Naive B cell (primary cell): Measurements from ENCODE around the gene HIP1R. TPM values are rescaled to one million over a fixed set of nuclear protein-coding genes. Genes with fewer than 3 reads are reported as not detected.
A peak's percentile ranks its signal among the peaks of the same experiment; 100 is the strongest.

ENCODE experiments used
- ATAC-seq, 2 donors: fragments of 150-1000 bp; cut with Tn5 transposase; 2 replicates each; pipeline ENCODE4 v1.10.0; 2021; ENCODE audit warnings: low read depth in 2 of 2, mild to moderate bottlenecking in 2 of 2, moderate library complexity in 2 of 2
- DNase-seq: peaks from one replicate; pipeline ENCODE4 v3.0.0; 2022
- H3K27ac Mint-ChIP-seq, 6 donors: one replicate each; pipeline ENCODE4 v1.8.0; 2020 to 2022; ENCODE audit warnings: mild to moderate bottlenecking in 6 of 6, mixed read lengths in 6 of 6, moderate library complexity in 5 of 6, inconsistent platforms in 2 of 6
- H3K27me3 Mint-ChIP-seq, 3 donors: one replicate each; pipeline ENCODE4 v1.8.0; 2021 to 2022; ENCODE audit warnings: mixed read lengths in 3 of 3, mild to moderate bottlenecking in 1 of 3
- H3K36me3 Mint-ChIP-seq, 2 donors: one replicate each; pipeline ENCODE4 v1.8.0; 2020 to 2022; ENCODE audit warnings: mixed read lengths in 2 of 2, inconsistent platforms in 1 of 2, mild to moderate bottlenecking in 1 of 2
- H3K4me1 Mint-ChIP-seq, 3 donors: one replicate each; pipeline ENCODE4 v1.8.0; 2020 to 2022; ENCODE audit warnings: mixed read lengths in 3 of 3, inconsistent platforms in 1 of 3, mild to moderate bottlenecking in 1 of 3, moderate library complexity in 1 of 3
- H3K4me3 Mint-ChIP-seq, 8 donors: one replicate each; pipeline ENCODE4 v1.8.0; 2020 to 2022; ENCODE audit warnings: mild to moderate bottlenecking in 8 of 8, mixed read lengths in 8 of 8, moderate library complexity in 8 of 8, inconsistent platforms in 2 of 8
- H3K9me3 Mint-ChIP-seq, 7 donors: one replicate each; pipeline ENCODE4 v1.8.0; 2020 to 2022; ENCODE audit warnings: mixed read lengths in 7 of 7, mild to moderate bottlenecking in 5 of 7, inconsistent platforms in 2 of 7, moderate library complexity in 1 of 7
- polyA plus RNA-seq, 6 donors: library from polyadenylated mRNA; unstranded; fragments of 300-500 nt; fragmentation: Illumina TruSeq; gene quantifications; one replicate each; pipeline ENCODE4 v1.2.3, GENCODE V29; 2021; ENCODE audit warnings: low read depth in 6 of 6

HIP1R gene
- polyA plus RNA-seq, 6 donors from 2014 or later, result 33.8 to 91.3 (median 38.4) TPM

GRCh38 chr12:122855071-122855829 is 20.0 kb downstream of the HIP1R start:
- Mint-ChIP-seq H3K27me3 (no peaks in the 10 kb centered on the region), H3K9me3 (no peaks in the 10 kb centered on the region), H3K36me3 (peaks cover 0 to 5% of the 10 kb centered on the region in 2 donors), H3K4me3 (no peak overlapping the region), H3K27ac (peak overlapping the region in 2 of 6 donors; percentile 76 to 78), H3K4me1 (peaks cover 4 to 12% (median 9%) of the 10 kb centered on the region in 3 donors)
- no peak for DNase-seq
- no peak for ATAC-seq

- Mint-ChIP-seq H3K27ac (peak overlapping the region in 2 of 6 donors; percentile 78 to 92), H3K4me1 (peaks cover 11 to 21% (median 11%) of the 10 kb centered on the region in 3 donors)
These were observed 20.9 kb downstream of the HIP1R start for GRCh38 chr12:122855928-122856831.

GRCh38 chr12:122856999-122857671 is 21.9 kb downstream of the HIP1R start:
- Mint-ChIP-seq H3K27me3 (no peaks in the 10 kb centered on the region), H3K4me1 (peaks cover 11 to 26% (median 17%) of the 10 kb centered on the region in 3 donors), H3K36me3 (peaks cover 0 to 5% of the 10 kb centered on the region in 2 donors), H3K27ac (peak overlapping the region in 1 of 6 donors; percentile 83), H3K4me3 (peak overlapping the region in 1 of 8 donors; percentile 33), H3K9me3 (no peaks in the 10 kb centered on the region)
- DNase-seq (no peak), ATAC-seq (no peak)

More at GRCh38 chr12:122855928-122856831, 20.9 kb downstream of the HIP1R start:
- DNase-seq, result no peak
- no peak for ATAC-seq
- Mint-ChIP-seq H3K9me3 (no peaks in the 10 kb centered on the region), H3K4me3 (peak overlapping the region in 1 of 8 donors; percentile 62), H3K36me3 (peaks cover 0 to 5% of the 10 kb centered on the region in 2 donors), H3K27me3 (no peaks in the 10 kb centered on the region)

DNA sequence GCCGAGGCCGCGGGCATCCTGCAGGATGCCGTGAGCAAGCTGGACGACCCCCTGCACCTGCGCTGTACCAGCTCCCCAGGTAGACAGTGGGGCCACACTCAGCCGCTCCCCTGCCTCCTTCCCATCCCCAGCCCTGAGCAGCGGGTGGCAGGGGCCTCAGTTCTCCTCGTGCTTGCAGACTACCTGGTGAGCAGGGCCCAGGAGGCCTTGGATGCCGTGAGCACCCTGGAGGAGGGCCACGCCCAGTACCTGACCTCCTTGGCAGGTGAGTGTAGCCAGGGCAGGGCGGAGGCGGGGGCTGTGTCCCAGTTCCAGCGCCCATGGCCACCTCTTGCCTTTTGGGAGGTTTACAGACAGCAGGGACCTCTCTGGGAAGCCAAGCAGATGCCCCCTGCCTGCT is 22.9 kb downstream of the HIP1R start:
- no peak for ATAC-seq
- Mint-ChIP-seq H3K36me3 (no peaks in the 10 kb centered on the region), H3K27ac (peak overlapping the region in 1 of 6 donors; percentile 12), H3K9me3 (no peaks in the 10 kb centered on the region), H3K4me3 (no peak overlapping the region), H3K27me3 (no peaks in the 10 kb centered on the region), H3K4me1 (peaks cover 11 to 36% (median 27%) of the 10 kb centered on the region in 3 donors)
- no peak for DNase-seq

DNA sequence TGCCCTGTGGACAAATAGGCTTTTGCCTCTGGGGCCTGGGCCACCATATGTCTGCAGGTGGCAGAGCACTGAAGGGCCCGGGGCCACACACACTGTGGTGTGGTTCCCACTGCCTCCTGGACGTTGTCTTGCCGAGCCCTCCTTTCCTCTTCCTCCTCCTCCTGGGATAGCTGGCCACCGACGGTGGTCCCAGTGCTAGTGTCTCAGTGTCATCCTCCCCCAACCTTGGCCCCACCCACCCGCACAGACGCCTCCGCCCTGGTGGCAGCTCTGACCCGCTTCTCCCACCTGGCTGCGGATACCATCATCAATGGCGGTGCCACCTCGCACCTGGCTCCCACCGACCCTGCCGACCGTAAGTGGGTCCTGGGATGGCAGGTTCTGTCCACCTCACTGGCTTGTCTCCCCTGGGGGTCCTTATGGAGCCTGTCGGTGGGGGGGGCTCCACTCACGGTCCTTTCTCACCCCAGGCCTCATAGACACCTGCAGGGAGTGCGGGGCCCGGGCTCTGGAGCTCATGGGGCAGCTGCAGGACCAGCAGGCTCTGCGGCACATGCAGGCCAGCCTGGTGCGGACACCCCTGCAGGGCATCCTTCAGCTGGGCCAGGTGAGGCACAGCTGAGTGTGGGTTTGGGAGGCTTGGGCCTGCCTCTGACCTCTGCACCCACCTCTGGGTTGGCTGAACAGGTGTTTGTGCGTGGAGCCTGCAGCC is 23.5 kb downstream of the HIP1R start:
- Mint-ChIP-seq H3K27me3 (no peaks in the 10 kb centered on the region), H3K9me3 (no peaks in the 10 kb centered on the region), H3K36me3 (no peaks in the 10 kb centered on the region), H3K4me1 (peaks cover 17 to 42% (median 33%) of the 10 kb centered on the region in 3 donors), H3K4me3 (no peak overlapping the region), H3K27ac (peak overlapping the region in 3 of 6 donors; percentile 47 to 93 (median 76))
- no peak for ATAC-seq
- no peak for DNase-seq

- H3K27ac Mint-ChIP-seq, result peak overlapping the region in 4 of 6 donors; percentile 47 to 93 (median 74)
- H3K27me3 Mint-ChIP-seq, result no peaks in the 10 kb centered on the region
- no peaks in the 10 kb centered on the region for H3K36me3 Mint-ChIP-seq
- DNase-seq (no peak), ATAC-seq (no peak)
- H3K9me3 Mint-ChIP-seq, result no peaks in the 10 kb centered on the region
- H3K4me1 Mint-ChIP-seq, result peaks cover 17 to 44% (median 36%) of the 10 kb centered on the region in 3 donors
- H3K4me3 Mint-ChIP-seq, result no peak overlapping the region
These were observed 24.2 kb downstream of the HIP1R start for GRCh38 chr12:122859303-122860039.

DNA sequence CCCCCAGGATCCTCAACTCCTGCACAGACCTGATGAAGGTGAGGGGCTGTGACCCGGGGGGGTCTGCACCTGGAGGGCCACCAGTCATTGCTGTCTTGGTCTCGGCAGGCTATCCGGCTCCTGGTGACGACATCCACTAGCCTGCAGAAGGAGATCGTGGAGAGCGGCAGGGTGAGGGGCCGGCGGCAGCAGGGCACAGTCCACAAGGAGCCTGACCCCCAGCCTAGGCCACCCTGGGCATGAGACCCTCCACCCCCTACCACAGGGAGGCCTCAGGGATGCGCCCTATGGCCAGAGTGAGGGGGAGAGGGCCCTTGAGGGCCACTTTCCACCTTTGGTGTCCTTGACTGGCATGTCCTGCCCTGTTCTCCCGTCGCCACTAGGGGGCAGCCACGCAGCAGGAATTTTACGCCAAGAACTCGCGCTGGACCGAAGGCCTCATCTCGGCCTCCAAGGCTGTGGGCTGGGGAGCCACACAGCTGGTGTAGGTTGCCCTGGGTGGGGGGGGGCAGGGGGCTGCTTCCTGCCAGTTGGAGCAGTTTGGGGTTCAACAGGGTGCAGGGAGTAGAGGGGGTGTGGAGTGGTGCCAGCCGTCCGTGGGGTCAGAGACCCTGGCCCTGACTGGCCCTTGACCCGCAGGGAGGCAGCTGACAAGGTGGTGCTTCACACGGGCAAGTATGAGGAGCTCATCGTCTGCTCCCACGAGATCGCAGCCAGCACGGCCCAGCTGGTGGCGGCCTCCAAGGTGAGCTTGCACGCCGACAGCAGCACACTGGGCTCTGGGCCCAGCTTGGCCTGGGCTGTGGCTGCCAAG is 25.0 kb downstream of the HIP1R start:
- peaks cover 21 to 52% (median 43%) of the 10 kb centered on the region in 3 donors for H3K4me1 Mint-ChIP-seq
- no peaks in the 10 kb centered on the region for H3K9me3 Mint-ChIP-seq
- peak; percentile 51 to 58 for ATAC-seq
- H3K27ac Mint-ChIP-seq, result peak overlapping the region in 3 of 6 donors; percentile 59 to 82 (median 73)
- no peaks in the 10 kb centered on the region for H3K27me3 Mint-ChIP-seq
- no peaks in the 10 kb centered on the region for H3K36me3 Mint-ChIP-seq
- peak overlapping the region in 3 of 8 donors; percentile 3 to 12 (median 3) for H3K4me3 Mint-ChIP-seq
- DNase-seq, result peak; percentile 70

- H3K4me3 Mint-ChIP-seq, result peak overlapping the region in 1 of 8 donors; percentile 19
- peaks cover 21 to 60% (median 49%) of the 10 kb centered on the region in 3 donors for H3K4me1 Mint-ChIP-seq
- no peak for DNase-seq
- H3K9me3 Mint-ChIP-seq, result no peaks in the 10 kb centered on the region
- peak overlapping the region in 5 of 6 donors; percentile 24 to 89 (median 73) for H3K27ac Mint-ChIP-seq
- H3K27me3 Mint-ChIP-seq, result no peaks in the 10 kb centered on the region
- H3K36me3 Mint-ChIP-seq, result no peaks in the 10 kb centered on the region
- ATAC-seq, result no peak
These were observed 25.8 kb downstream of the HIP1R start for GRCh38 chr12:122860854-122861586.

- no peak for DNase-seq
- Mint-ChIP-seq H3K27ac (peak overlapping the region in 2 of 6 donors; percentile 73 to 90), H3K9me3 (no peaks in the 10 kb centered on the region), H3K36me3 (no peaks in the 10 kb centered on the region), H3K4me1 (peaks cover 21 to 64% (median 51%) of the 10 kb centered on the region in 3 donors), H3K27me3 (no peaks in the 10 kb centered on the region), H3K4me3 (peak overlapping the region in 3 of 8 donors; percentile 5 to 44 (median 33))
- ATAC-seq, result no peak
These were observed 26.3 kb downstream of the HIP1R start for GRCh38 chr12:122861587-122861970.

GRCh38 chr12:122862110-122862634 is 26.9 kb downstream of the HIP1R start:
- no peak for ATAC-seq
- H3K4me1 Mint-ChIP-seq, result peaks cover 24 to 69% (median 54%) of the 10 kb centered on the region in 3 donors
- H3K4me3 Mint-ChIP-seq, result peak overlapping the region in 5 of 8 donors; percentile 3 to 44 (median 29)

More at GRCh38 chr12:122862110-122862634, 26.9 kb downstream of the HIP1R start:
- Mint-ChIP-seq H3K27me3 (no peaks in the 10 kb centered on the region), H3K9me3 (no peaks in the 10 kb centered on the region), H3K36me3 (no peaks in the 10 kb centered on the region), H3K27ac (peak overlapping the region; percentile 22 to 90 (median 74))
- DNase-seq, result no peak
